HPDE6-E6E7 (cell line): ENCODE results near the gene RASGRP2.

Experiments
- DNase-seq: peaks from one replicate; pipeline ENCODE4 v3.0.0; 2011; ENCODE audit warnings: missing footprints; ENCODE audit errors: extremely low spot score

Gene RASGRP2

GRCh38 chr11:64742087-64742888 is 1.7 kb downstream of the RASGRP2 start:
- DNase-seq = no peak

GRCh38 chr11:64741375-64742086 is 2.4 kb downstream of the RASGRP2 start:
- no peak for DNase-seq

GRCh38 chr11:64739871-64740270 is 4.1 kb downstream of the RASGRP2 start:
- DNase-seq = no peak

- DNase-seq = no peak
These were observed 7.3 kb downstream of the RASGRP2 start for GRCh38 chr11:64736654-64737053.

- no peak for DNase-seq
These were observed 8.2 kb downstream of the RASGRP2 start for GRCh38 chr11:64735725-64736259.

GRCh38 chr11:64734811-64735724 is 8.9 kb downstream of the RASGRP2 start:
- DNase-seq = no peak

GRCh38 chr11:64731601-64732000 is 12.3 kb downstream of the RASGRP2 start:
- DNase-seq = no peak

- no peak for DNase-seq
These were observed 14.0 kb downstream of the RASGRP2 start for GRCh38 chr11:64729851-64730382.

- no peak for DNase-seq
These were observed 15.1 kb downstream of the RASGRP2 start for GRCh38 chr11:64728757-64729365.

GRCh38 chr11:64726867-64727530 is 16.9 kb downstream of the RASGRP2 start:
- DNase-seq = no peak

GRCh38 chr11:64726211-64726641 is 17.7 kb downstream of the RASGRP2 start:
- no peak for DNase-seq

GRCh38 chr11:64724863-64725532 is 18.9 kb downstream of the RASGRP2 start:
- no peak for DNase-seq

- DNase-seq = no peak
These were observed 19.8 kb downstream of the RASGRP2 start for GRCh38 chr11:64723907-64724862.

- peak; percentile 97 for DNase-seq
These were observed 20.6 kb downstream of the RASGRP2 start, which contains the start of gene NRXN2 for GRCh38 chr11:64723117-64723906. Gene NRXN2 (minus strand): TSS chr11:64723197. CDS start chr11:64713699, 9,498 bp downstream.

GRCh38 chr11:64722141-64723065 is 21.5 kb downstream of the RASGRP2 start:
- DNase-seq = no peak

GRCh38 chr11:64721359-64721699 is 22.6 kb downstream of the RASGRP2 start:
- no peak for DNase-seq
